DMS153 (cell line): ENCODE data around the gene TRPV5.

Experiments used
- DNase-seq: peaks from one replicate; lab custom pipeline; 2025; lab: John Stamatoyannopoulos, UW

The TRPV5 gene

DNA sequence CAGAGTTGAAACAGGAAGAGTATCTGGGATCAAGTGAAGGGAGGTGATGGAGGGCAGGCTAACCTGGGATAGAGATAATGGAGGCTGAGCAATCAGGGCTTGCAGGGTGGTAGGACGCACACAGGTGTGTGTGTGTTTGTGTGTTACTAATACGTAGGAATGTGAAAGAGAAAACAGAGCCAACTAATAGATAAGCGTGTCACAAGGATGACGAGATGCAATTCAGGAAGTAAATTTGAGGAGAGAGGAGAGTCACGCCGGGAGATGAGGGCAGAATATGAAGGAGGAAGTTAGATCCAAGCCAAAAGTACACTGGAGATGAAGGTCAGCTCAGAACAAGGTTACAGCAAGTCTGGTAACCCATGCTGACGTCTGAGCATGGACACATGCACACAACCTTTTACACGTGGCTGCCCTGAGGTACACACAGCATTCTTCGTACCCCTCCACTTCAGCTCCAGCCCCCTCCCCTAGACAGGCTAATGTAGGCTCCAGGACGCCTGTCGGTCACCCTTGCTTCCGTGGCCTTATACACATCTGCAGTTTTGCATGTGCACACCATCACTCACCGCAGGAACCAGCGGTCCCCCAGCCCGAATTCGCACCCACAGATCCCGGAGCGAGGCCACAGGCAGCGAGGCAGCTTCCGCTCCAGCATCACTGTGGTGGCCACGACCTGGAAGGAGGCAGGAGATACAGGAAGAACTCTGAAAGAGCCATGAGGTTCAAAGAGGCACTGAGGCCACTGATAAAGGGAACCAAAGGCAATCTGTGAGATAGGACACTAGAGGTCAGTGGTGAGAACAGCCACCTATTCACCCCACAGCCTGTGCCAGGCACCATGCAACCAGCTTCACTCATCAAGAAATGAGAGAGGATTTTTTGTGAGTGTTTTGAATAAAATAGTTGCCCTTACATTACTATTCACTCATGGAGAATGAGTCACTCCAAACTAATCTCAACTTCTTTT is 24.3 kb downstream of the TRPV5 start:
- DNase-seq: no peak

DNA sequence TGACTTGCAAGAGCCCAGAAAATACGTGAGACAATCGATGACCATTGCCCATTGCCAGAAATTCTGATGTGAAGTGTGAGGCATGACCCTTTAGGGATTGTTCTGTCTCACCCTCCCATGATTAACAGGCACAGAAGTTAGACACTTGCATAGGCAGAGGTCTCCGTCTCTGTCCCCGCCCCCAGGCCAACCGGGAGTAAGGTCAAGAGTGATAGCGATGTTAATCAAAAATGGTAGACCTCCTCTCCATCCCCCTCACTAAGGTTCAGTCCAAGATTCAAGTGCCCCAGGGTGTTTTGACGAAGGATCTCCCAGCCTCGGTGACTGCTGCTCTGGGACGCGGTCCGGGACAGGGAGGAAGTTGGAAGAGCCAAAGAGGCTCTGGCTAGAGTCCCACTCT is 25.3 kb downstream of the TRPV5 start:
- DNase-seq: no peak

DNA sequence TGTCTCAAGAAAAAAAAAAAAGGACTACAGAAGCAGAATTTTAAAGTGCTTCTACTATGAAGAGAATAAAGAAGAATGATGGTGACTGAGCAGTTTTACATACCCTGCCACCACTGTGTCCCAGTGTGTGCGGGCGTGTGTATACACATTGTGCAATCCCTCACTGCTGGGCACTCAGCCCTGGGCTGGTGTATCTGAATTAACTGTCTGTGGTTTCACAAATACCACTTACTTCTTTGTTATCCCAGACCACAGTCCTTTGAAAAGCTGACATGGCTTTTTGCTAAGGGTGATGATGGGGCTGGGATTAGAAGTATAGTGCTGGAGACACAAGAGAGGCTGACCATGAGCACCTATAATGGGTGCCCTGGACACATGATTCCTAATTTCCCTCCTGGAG is 26.9 kb downstream of the TRPV5 start:
- DNase-seq: no peak

DNA sequence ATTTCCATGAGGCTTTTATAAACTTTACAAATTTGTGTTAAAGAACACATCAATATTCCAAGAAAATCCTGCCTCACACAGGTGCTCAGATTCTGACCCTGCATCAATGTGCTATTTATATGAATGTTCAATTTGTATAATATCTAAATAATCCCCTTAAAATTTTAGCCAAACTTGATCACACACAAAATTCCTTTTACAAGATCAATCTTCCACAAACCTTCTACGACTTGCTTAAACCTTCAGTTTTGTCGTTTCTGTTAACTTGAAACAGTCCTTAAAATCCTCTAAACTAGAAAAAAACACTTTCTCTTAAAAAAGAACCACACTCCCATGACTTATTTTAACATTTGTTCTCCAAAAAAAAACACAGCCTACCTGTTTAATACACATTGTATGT is 27.8 kb downstream of the TRPV5 start:
- DNase-seq: no peak

DNA sequence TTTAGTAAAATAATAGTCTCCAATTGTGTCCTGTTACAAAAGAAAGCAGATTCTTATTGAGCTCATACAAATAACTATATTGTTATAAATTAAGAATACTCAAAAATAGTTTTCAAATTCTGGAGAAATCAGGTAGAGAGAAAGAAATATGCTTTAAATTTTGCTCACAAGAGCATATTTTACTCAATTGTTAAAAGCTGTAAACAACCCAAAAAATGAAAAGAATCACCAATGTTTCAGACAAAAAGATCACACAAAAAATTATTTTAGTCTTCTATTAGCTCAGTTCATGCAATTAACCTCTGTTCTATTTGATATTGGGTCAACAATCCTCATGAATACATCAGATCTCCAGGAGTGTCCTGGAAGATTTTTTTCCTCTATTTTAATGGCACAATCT is 29.4 kb downstream of the TRPV5 start:
- DNase-seq: no peak

DNA sequence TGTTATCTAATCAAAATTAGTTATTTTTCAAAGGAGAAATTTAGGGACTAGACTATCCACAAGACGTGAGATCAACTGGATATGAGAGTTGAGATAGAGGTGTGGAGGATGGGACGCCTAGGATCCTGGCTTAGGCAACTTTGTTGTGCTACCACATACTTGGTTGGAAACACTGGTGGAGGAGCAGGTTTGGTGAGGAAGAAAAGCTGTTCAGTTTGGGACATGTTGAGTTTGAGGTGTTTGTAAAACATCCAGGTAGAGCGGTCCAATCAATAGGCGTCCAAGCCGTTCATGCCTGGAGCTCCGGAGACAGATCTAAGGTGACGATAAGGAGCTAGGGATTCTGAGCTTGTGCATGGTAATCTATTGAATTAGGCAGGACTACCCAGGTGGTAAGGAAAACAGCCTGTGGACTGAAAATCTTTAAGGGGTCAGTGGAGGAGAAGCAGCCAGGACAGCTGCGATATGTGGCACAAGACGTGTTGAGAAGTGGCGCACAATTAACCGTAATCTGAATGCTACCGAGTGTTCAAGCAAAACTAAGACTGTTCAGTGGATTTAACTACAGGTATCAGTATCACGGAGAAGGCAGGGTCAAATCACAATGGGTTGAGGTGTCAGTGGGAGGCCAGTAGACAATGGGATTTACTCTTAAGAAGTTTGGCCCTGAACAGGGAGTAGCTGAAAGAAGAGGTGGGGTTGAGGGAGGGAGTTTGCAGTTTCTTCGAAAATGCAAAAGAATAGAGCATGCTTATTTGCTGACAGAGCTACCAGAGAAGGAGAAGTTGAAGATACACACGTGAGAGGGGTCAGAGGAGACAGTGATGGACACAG is 31.9 kb downstream of the TRPV5 start:
- DNase-seq: no peak

DNA sequence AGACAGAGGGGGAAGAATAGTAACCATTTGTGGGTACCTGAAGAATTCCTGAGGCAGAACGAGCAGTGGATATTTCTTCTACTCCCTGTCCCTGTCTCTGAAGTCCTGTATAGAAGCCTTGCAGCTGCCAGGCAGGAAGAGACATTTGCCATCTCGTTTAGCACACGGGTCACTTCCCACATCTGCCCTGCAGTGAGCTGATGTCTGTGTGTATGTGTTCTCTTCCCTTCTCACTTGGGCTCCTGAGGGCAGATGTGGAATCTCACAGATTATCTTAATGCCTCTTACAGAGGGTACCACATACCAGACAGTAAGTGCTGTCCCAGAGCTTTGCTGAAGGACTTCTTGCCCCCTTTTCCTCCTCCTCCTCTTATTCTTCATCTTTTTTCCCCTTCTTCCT is 33.9 kb downstream of the TRPV5 start:
- no peak for DNase-seq

DNA sequence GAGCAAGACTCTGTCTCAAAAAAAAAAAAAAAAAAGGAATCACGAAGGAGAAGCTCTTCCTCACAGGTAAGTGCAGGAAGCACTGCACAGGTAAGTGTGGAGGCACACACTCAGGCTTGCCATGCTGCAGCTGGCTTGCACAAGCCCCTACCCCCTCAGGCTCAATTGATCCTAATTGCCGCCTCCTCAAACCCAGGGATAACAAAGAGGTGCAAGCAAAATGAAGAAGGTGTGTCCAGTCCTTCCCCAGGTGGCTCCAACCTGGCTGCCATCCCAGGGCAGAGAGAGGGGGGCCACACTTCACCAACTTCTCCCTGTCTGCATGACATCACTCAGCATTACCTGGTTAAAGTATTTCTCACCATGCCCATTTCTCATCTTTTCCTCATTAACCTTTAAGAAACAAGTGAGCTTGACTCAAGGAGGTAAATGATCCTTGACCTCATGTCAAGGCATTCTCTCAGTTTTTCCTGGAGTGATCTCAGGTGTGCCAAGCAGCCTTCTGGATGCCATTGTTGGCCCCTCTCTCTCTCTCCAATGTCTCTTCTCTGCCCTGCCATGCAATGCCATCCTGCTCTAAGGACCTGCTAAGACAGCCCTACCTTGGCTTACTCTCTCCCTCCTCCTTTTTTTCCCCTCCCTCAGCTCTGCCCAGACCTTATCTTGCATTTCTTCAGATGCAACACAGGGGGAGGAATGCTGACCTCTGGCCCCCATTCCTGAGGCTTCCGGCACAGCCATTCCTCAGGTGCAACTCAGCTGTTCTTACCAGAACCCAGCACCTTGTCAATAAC is 35.0 kb downstream of the TRPV5 start:
- DNase-seq: no peak

DNA sequence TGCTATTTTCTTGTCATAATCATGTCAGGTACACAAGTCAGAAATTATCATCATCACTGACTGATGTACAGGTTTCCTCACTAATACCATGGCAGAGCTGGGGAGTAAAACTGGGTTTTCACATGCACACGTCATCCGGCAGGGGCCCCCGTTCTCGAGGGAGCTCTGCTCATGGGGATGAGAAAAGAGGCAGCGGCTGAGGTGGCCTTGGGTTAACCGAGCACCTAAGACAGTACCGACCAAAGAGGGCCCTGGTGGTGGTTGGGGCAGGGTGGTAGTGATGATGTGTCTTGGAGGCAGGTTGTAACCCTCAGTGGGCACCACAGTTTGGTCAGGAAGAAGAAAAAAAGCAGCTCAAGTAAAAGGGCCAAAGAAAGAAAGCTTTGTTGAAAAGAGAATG is 35.9 kb downstream of the TRPV5 start:
- DNase-seq: no peak

DNA sequence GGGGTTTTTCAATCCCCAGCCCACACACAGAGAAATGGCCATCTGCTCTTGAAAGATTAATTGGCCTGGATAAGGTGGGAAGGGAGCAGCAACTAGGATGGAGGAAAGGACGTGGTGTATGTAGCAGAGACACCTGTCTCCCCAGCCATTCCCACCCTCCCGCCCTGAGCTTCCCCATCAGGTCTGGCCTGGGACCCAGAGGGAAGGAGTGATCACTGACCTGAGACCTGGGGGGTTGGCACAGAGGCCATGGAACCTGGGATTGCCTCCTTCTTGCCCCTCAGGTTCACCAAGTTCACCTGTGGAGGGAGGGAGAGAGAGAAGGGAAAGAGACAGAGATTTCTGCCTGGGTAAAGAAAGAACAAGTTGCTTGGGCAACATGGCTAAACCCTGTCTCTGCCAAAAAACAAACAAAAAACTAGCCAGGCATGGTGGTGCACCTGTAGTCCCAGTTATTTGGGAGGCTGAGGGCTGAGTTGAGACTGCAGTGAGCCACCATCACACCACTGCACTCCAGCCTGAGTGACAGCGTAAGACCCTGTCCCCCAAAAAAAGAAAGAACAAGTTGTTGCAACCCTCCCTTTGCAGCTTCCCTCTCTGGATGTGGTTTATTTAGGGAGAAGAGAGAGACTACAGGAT is 36.7 kb downstream of the TRPV5 start:
- no peak for DNase-seq

DNA sequence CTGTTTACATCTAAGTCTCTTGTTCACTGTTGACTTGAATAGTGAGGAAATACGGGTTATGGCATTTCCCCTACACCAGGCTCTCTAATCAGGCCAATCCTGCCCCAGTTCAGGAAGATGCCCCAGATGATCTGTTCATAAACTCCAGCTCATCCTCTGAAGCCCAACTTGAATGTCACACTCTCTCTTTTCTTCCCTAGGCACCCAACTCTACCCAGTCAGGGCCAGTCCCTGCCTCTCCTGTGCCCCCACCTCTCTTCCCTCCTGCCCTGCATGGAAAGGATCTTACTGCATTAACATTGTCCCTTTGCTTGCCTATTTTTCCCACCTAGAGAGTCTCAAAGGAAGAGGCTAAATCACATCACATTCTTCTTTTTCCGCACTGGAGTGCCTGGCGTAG is 37.4 kb downstream of the TRPV5 start:
- DNase-seq: no peak

DNA sequence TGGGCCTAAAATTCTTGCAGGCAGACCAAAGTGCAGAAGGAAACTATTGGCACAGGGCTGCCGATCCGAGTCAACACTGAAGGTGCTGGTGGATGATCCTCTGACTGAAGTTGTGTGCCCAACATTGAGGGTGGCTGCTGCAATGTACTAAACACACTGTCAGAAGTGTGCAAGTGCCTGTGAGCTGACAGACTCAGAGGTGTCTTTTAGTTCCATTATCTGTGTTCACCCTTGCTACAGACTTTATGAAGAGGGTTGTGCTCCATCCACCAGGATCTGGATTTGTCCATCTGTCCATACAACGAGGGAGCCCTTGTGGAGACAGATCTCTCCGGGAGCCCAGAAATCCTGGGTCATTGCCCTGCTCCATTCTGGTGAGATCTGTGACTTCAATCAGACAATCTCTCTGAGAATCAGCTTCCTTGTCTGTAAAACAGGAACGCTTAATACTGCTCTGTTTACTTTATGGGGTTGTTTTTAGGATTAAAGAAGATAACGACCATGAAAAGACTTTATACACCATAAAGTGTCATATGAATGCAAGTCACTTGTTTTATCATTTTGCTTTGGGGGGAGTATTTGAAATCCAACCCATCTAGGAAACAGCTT is 38.5 kb downstream of the TRPV5 start:
- no peak for DNase-seq

DNA sequence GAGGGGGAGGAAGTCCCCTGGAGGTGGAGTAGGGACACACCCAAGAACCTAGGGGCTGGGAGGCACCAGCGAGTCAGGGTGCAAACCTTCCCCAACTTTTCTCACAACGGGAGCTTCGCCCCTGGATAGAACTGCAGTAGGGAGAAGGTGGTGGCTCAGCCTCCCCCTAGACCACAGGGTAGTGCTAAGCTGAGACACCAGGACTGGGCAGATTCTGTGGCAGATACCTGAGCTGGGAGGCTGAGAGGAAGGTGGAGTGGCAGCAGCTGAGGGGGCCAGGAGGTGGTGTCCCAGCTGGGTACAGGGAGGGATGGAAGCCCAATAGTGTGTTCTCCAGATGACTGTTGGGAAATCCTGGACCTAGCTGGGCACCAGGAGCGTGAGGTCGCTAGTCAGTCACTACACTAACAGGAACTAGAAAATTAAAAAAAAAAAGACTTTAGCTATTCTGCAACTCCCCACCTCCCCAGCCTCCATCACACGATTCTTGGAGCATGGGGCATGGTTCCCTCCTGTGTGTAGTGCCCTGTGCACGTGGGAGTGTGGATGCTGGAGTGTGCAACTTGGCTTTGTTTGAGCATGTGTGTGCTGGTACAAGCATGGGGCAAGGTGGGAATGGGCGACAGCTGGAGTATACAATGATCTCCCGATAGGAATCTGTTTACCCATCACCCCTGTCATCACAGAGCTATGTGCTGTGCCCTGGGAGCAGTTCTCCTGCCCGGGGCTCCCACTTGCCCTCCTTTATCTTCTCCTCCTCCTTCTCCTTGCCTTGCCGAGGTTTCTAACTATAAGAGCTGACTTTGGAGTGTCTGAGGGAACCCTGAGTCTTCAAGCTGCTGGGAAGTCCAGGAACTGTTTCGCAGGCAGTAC is 39.2 kb downstream of the TRPV5 start:
- DNase-seq: no peak

DNA sequence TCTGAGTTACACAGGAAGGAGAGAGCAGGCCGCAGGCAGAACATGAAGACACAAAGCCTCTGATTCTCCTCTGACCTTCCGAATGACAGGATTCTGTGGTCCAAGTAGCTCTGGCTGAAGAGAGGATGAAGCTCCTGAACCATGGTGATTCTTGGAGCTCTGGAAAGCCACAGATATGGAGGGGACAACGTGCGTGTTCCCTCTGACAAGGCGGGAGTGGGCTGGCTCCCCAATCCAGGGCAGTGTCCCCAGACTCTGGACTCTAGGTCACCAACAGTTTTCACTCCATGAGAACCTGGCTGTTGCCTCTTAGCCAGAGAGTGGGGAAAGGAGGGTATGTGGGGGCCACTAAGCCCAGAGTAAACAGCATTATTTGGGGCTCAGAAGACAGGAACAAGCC is 40.6 kb downstream of the TRPV5 start:
- no peak for DNase-seq

DNA sequence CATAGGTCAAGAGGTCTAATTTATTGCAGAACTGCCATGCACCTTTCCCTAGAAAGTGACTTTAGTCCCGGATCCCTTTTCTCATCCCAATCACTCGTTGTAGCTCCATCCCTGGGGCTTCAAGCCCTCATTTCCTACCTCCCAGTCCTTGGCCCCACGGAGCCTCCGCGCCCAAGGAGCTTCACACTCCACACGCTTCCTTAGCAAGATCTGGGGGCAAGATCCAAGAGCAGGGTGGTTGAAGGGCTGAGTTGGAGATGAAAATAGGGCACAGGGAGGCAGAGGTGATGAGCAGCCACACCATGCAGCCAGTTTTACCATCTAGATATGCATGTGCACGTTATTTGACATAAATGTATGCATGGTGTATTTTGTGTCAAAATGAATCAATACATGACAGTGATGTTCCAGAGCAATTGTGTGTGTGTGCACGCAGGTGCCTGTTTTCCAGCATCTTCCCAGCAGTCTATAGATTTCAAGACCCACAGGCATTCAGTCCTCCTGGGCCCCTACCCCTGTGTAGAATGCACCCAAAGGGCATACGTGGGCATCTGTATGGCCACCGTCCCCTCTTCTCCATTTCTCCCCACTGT is 42.0 kb downstream of the TRPV5 start:
- DNase-seq: no peak

DNA sequence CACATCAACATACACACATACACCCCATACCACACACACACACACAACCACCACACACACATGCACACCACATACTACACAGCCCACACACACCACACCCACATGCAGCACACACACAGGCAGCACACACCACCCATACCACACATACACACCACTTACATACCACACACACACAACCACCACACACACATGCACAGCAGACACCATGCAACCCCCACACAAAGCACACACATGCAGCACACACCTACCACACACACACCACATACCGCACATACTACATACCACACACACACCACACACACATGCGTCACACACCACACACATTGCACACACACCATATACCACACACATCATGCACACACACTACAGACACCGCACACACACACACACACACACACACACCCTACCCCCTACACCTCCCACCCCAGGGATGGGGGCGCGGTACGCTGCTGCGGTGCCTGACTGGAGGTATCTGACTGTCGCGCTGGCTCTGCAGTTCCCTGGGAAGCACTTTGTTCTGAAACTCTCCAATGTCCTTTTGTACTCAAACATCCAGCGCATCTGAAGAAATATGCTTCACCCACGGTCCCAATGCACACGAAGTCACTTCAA is 42.6 kb downstream of the TRPV5 start:
- no peak for DNase-seq

DNA sequence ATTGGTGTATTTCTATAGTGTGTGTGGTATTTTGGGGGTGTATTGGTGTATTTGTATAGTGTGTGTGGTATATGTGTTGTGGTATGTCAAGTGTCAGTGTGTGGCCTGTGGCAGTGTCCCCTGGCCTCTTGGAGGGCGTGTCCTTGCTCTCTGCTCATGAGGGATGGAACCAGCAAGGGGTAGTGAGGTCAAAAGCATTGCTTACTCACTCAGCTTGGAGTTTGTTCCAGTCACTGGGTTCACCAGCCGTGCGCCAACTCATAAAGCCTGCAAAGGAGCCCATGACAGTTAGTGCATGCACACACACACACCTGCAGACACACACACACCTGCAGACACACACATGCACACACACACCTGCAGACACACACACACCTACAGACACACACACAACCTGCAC is 43.7 kb downstream of the TRPV5 start:
- no peak for DNase-seq

DNA sequence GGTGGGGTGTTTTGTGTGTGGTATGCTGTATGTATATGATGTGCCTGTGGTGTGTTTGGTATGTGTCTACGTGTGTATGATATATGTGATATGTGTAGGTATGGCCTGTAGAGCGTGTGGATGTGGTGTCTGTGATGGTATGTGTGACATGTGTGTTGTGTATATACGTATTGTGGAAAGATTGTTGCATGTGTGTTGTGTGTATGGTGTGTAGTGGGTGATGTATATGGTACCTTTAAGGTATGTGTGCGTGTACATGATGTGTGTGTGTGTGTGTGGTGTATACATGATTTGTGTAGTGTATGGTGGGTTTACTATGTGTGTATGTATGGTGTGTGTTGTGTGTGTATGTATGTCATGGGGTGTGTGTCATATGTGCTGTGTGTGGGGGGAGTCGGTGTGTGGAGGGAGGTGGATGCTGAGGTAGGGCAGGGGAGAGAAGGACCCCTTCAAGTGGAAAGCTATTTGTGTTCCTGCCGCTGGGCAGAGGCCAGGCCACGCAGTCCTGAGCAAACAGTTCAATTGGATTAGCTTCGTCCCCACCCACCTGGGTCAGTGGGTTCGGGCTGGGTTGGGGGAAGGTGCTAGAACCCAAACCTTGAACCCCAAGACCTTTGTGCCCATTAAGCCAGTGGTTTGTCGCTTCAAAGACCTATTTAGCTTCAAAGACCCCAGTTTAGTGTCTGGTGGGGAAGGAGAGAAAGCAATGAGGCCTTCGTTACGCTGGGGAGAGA is 46.1 kb downstream of the TRPV5 start:
- DNase-seq: no peak

DNA sequence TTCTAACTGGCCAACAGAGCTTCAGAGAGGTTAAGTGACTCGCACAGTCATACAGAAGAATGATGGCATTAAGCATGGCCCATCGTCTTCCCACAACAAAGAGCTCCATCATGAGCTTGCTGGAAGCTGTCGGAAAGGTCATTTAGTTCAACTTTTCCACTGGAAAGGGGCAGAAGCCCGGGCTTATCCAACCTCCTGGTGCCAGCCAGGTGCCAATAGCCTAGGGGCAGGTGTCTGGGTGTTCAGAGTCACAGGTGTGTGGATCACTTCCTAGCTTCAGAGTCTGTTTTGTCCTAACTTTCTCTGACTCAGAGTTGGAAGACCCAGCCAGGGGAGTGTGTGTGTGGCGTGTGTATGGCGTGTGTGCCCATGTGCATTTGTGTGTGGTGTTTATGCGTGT is 46.7 kb downstream of the TRPV5 start:
- DNase-seq: no peak
